HepG2 (cell line): Measurements from ENCODE around the gene RIIAD1. TPM values are rescaled to one million over a fixed set of nuclear protein-coding genes. Genes with fewer than 3 reads are reported as not detected.

Experiments
- BRD4 ChIP-seq: sonication (generic); formaldehyde crosslinking; IDR thresholded peaks from 2 replicates; pipeline ENCODE4 v1.4.0; 2020; ENCODE audit warnings: missing genetic modification reagents
- GABPB1 ChIP-seq: IDR thresholded peaks from 2 replicates; pipeline ENCODE4 v1.6.1; 2016; ENCODE audit warnings: mild to moderate bottlenecking, missing genetic modification reagents, moderate library complexity, missing compliant biosample characterization
- HCFC1 ChIP-seq: fragments of 150-350 bp; IDR thresholded peaks from 2 replicates; pipeline ENCODE4 v1.6.1; 2014; ENCODE audit warnings: low read depth, low read length
- HOXA5 ChIP-seq: sonication (generic); formaldehyde crosslinking; IDR thresholded peaks from 2 replicates; pipeline ENCODE4 v1.4.0; 2020; ENCODE audit warnings: missing genetic modification reagents
- JUN ChIP-seq: sonication (generic); formaldehyde crosslinking; IDR thresholded peaks from 2 replicates; pipeline ENCODE4 v1.4.0; 2020; ENCODE audit warnings: mild to moderate bottlenecking, missing genetic modification reagents
- KLF11 ChIP-seq: IDR thresholded peaks from 2 replicates; pipeline ENCODE4 v1.6.1; 2016; ENCODE audit warnings: missing compliant biosample characterization
- NCOA5 ChIP-seq: sonication (generic); formaldehyde crosslinking; IDR thresholded peaks from 2 replicates; pipeline ENCODE4 v1.4.0; 2020; ENCODE audit warnings: missing genetic modification reagents
- NFKBIZ ChIP-seq: IDR thresholded peaks from 2 replicates; pipeline ENCODE4 v1.6.1; 2018; ENCODE audit warnings: missing genetic modification reagents, missing compliant biosample characterization
- NRL ChIP-seq: sonication (generic); formaldehyde crosslinking; IDR thresholded peaks from 2 replicates; pipeline ENCODE4 v1.5.0; 2020; ENCODE audit warnings: missing genetic modification reagents, mild to moderate bottlenecking, moderate library complexity, borderline replicate concordance
- RAD21 ChIP-seq: fragments of 450-650 bp; formaldehyde crosslinking; IDR thresholded peaks from 2 replicates; pipeline ENCODE4 v1.5.0; 2020; ENCODE audit warnings: mild to moderate bottlenecking
- RFX1 ChIP-seq: fragments of 450-650 bp; IDR thresholded peaks from 2 replicates; pipeline ENCODE4 v1.6.1; 2017
- RXRA ChIP-seq: sonication (generic); formaldehyde crosslinking; IDR thresholded peaks from 2 replicates; pipeline ENCODE4 v1.5.1; 2020; ENCODE audit warnings: missing genetic modification reagents
- TRAFD1 ChIP-seq: sonication (generic); formaldehyde crosslinking; IDR thresholded peaks from 2 replicates; pipeline ENCODE4 v1.5.1; 2020; ENCODE audit warnings: missing genetic modification reagents, mild to moderate bottlenecking, borderline replicate concordance
- ZBTB38 ChIP-seq: sonication (generic); formaldehyde crosslinking; IDR thresholded peaks from 2 replicates; pipeline ENCODE4 v1.5.1; 2020; ENCODE audit warnings: mild to moderate bottlenecking, missing genetic modification reagents
- ZFP90 ChIP-seq: sonication (generic); formaldehyde crosslinking; IDR thresholded peaks from 2 replicates; pipeline ENCODE4 v1.8.0; 2022; ENCODE audit warnings: missing genetic modification reagents, mild to moderate bottlenecking, inconsistent platforms, borderline replicate concordance
- ZFY ChIP-seq: sonication (generic); formaldehyde crosslinking; IDR thresholded peaks from 2 replicates; pipeline ENCODE4 v1.4.0; 2020; ENCODE audit warnings: missing genetic modification reagents
- ZNF235 ChIP-seq: sonication (generic); formaldehyde crosslinking; IDR thresholded peaks from 2 replicates; pipeline ENCODE4 v1.8.1; 2023; ENCODE audit warnings: mild to moderate bottlenecking, missing genetic modification reagents, borderline replicate concordance
- ZNF274 ChIP-seq: sonication (generic); formaldehyde crosslinking; IDR thresholded peaks from 2 replicates; pipeline ENCODE4 v1.5.1; 2020; ENCODE audit warnings: mild to moderate bottlenecking, missing genetic modification reagents
- ZNF34 ChIP-seq: sonication (generic); formaldehyde crosslinking; IDR thresholded peaks from 2 replicates; pipeline ENCODE4 v1.4.0; 2020; ENCODE audit warnings: mild to moderate bottlenecking, missing genetic modification reagents, borderline replicate concordance
- ZNF441 ChIP-seq: sonication (generic); formaldehyde crosslinking; IDR thresholded peaks from 2 replicates; pipeline ENCODE4 v1.7.0; 2021; ENCODE audit warnings: missing genetic modification reagents, borderline replicate concordance
- ZNF670 ChIP-seq: sonication (generic); formaldehyde crosslinking; IDR thresholded peaks from 2 replicates; pipeline ENCODE4 v1.8.0; 2022; ENCODE audit warnings: mild to moderate bottlenecking, missing genetic modification reagents, borderline replicate concordance
- polyA plus RNA-seq, 8 experiments: library from polyadenylated mRNA; depleted of rRNA in 3 of 8; stranded (reverse) in 7 of 8; unstranded in 1 of 8; fragments of >200 nt; fragmentation: Illumina TruSeq in 4 of 8; extraction: Trizol in 4 of 8; gene quantifications; 2 replicates each; pipeline versions ENCODE4 v1.2.1 to v1.2.3, GENCODE V29; 2011 to 2016; ENCODE audit warnings: low read depth in 4 of 8, missing spikeins in 1 of 8, mixed read lengths in 1 of 8; ENCODE audit not compliant: insufficient read depth in 1 of 8
- total RNA-seq, 5 experiments: library from RNA; depleted of rRNA; stranded (reverse); fragments of >200 nt; fragmentation: Illumina TruSeq; extraction: Trizol; gene quantifications; 2 replicates each; pipeline ENCODE4 v1.2.3, GENCODE V29; 2016; ENCODE audit warnings: low read depth in 1 of 5
- TF ChIP-seq, protein P1 (sequence below): sonication (generic); formaldehyde crosslinking; IDR thresholded peaks from 2 replicates; pipeline ENCODE4 v1.4.0; 2020; ENCODE audit warnings: missing genetic modification reagents
- TF ChIP-seq, protein P2 (sequence below): sonication (generic); formaldehyde crosslinking; IDR thresholded peaks from 2 replicates; pipeline ENCODE4 v1.8.1; 2022; ENCODE audit warnings: mild to moderate bottlenecking, missing genetic modification reagents

Gene RIIAD1
- total and polyA plus RNA-seq, 2 of the 13 experiments (the other 11 are each of a cell fraction or from before 2014, with no cell fraction given), result not detected

DNA sequence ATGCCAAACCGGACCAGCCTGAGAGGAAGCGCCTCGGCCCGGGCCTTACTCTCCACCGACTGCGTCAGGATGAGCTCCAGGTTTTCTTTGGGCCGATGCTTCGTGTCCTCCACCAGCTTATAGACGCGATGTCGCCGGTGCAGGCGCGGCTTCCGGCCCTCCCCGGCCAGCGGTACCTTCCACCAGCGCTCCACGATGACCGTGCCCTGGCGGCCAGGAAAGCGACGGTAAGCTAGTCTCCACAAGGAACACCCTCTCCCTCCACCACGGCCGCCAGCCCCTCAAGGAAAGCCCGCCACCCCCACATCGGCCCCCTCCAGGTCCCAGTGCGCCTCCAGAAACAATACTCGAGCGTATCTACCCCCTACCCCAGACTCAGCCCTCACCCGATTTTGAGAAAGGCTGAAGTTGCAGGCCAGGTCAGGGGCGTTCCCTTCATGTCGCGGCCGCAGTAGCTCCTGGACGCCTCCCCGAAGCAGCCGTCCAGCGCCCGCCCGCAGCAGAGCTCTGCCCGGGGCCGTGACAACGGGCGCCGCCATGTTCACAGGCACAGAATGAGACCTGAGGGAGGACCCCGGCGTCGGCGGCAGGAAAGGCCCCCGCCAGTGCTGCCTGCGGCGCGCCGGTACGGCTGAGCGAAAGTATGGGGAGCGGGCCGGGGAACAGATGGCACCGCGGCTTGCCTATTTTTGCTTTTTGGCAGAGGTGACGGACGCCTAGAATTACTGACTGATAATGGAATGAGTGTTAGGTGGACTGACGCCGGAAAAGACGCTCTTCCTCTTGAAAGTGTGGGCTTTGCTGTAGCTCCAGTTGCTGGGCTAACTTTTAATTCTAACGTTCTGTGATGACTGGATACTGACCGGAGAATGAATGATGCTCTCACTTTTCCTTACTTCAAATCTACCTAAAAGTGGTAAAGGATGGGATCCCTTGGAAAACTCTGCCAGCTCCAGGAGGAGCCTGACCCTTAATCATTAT, 41.9 kb downstream of the RIIAD1 start, which contains the start of gene MRPL9 (continued):
- TF ChIP-seq TRAFD1 (CRISPR knock-in tag), result 0 out of 2 replicates have a peak, but pooled peaks have one; percentile 39
- no peak for TF ChIP-seq NFKBIZ (CRISPR knock-in tag)
- no peak for TF ChIP-seq ZNF34 (CRISPR knock-in tag)
- TF ChIP-seq ZNF441 (CRISPR knock-in tag), result peak; percentile 56; the same call in 1 of the 2 replicates
- TF ChIP-seq KLF11 (CRISPR knock-in tag), result no peak
- TF ChIP-seq ZBTB38 (CRISPR knock-in tag), result no peak
- TF ChIP-seq, protein P1, sequence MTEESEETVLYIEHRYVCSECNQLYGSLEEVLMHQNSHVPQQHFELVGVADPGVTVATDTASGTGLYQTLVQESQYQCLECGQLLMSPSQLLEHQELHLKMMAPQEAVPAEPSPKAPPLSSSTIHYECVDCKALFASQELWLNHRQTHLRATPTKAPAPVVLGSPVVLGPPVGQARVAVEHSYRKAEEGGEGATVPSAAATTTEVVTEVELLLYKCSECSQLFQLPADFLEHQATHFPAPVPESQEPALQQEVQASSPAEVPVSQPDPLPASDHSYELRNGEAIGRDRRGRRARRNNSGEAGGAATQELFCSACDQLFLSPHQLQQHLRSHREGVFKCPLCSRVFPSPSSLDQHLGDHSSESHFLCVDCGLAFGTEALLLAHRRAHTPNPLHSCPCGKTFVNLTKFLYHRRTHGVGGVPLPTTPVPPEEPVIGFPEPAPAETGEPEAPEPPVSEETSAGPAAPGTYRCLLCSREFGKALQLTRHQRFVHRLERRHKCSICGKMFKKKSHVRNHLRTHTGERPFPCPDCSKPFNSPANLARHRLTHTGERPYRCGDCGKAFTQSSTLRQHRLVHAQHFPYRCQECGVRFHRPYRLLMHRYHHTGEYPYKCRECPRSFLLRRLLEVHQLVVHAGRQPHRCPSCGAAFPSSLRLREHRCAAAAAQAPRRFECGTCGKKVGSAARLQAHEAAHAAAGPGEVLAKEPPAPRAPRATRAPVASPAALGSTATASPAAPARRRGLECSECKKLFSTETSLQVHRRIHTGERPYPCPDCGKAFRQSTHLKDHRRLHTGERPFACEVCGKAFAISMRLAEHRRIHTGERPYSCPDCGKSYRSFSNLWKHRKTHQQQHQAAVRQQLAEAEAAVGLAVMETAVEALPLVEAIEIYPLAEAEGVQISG (CRISPR knock-in tag), result peak; percentile 87
- TF ChIP-seq GABPB1 (CRISPR knock-in tag), result peak; percentile 89
- TF ChIP-seq HCFC1, result peak; percentile 62; the same call in 1 of the 2 replicates
- no peak; the same call in 1 of the 2 replicates for TF ChIP-seq ZNF235
- TF ChIP-seq JUN, result no peak
- peak; percentile 71; the same call in 1 of the 2 replicates for TF ChIP-seq ZFP90 (CRISPR knock-in tag)
- TF ChIP-seq ZNF670 (CRISPR knock-in tag), result 0 out of 2 replicates have a peak, but pooled peaks have one; percentile 36
- peak; percentile 27; the same call in 1 of the 2 replicates for TF ChIP-seq NRL (CRISPR knock-in tag)
- TF ChIP-seq BRD4, result no peak; the same call in 1 of the 2 replicates
- no peak for TF ChIP-seq RAD21 (CRISPR knock-in tag)
- TF ChIP-seq HOXA5, result peak; percentile 30; the same call in 1 of the 2 replicates
- TF ChIP-seq ZFY (CRISPR knock-in tag), result peak; percentile 90
- TF ChIP-seq, protein P2, sequence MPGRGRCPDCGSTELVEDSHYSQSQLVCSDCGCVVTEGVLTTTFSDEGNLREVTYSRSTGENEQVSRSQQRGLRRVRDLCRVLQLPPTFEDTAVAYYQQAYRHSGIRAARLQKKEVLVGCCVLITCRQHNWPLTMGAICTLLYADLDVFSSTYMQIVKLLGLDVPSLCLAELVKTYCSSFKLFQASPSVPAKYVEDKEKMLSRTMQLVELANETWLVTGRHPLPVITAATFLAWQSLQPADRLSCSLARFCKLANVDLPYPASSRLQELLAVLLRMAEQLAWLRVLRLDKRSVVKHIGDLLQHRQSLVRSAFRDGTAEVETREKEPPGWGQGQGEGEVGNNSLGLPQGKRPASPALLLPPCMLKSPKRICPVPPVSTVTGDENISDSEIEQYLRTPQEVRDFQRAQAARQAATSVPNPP, result peak; percentile 63; the same call in 1 of the 2 replicates
- TF ChIP-seq RXRA (CRISPR knock-in tag), result peak; percentile 49
- no peak for TF ChIP-seq RFX1
- peak; percentile 90 for TF ChIP-seq ZNF274 (CRISPR knock-in tag)
- 0 out of 2 replicates have a peak, but pooled peaks have one; percentile 62 for TF ChIP-seq NCOA5 (CRISPR knock-in tag)
